ENCODE data around the gene ITGB5.
"Not testable (repeated sequence)": the region's sequence is repeated elsewhere in the genome, so short reads cannot be mapped to it uniquely, and the experiment has no call there.

ITGB5 gene

DNA sequence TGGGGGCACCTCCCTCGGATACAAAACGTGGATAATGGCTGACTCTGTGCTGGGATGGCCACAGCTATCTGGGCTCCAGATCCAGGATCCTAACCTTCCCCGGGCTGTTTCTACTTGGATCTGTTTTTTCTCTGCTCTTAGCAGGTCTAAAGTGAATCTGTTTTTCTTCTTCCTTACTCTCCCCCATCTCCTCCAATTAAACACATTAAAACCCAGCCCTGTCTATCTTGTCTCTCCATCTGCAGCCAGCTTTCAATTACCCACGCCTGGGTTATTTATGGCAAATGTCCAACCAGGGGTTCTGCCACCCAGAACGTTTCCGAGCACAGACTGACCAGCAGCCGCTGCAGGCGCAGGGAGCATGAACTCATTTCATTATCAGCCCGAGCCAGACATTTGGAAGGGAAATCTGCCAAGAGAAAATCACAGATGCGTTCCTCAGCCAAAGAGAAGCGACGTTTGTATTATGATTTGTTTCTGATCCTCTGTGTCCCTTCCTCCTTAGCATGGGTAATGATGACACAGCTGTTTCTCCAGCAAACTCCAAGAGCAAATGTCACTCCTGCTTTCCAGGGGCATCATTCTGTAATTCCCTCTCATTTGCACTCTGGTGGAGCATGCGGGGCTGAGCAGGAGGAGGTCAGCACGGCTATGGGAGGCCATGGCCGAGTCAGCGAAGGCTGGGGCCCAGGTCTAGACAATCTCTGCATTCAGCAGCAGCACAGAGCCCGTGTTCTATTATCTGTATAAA is 114.9 kb downstream of the ITGB5 start:
- no peak for DNase-seq (ENCODE audit: low read depth in 3 of 3)

DNA sequence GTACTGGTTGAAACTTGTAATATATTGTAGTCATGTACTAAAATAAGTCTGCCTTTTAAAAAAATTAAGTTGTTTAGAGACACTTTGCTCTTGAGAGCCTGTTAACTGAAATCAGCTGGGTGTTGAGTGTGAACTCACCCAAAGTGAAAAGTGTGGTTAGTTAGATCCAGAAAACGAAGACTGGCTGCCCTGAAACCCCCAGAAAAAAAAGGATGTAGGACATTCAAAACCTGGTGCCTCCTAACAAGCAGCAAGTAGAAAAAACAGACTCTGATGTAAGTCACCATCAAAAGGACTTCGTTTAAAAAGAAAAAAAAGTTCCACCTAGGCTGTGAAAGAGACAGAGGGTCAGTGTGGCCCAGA is 116.1 kb downstream of the ITGB5 start:
- no peak for DNase-seq (ENCODE audit: low read depth in 3 of 3)

GRCh38 chr3:124770336-124771082 is 116.7 kb downstream of the ITGB5 start:
- no peak for DNase-seq (ENCODE audit: low read depth in 3 of 3)

GRCh38 chr3:124769462-124769861 is 117.7 kb downstream of the ITGB5 start:
- no peak for DNase-seq (ENCODE audit: low read depth in 3 of 3)

DNA sequence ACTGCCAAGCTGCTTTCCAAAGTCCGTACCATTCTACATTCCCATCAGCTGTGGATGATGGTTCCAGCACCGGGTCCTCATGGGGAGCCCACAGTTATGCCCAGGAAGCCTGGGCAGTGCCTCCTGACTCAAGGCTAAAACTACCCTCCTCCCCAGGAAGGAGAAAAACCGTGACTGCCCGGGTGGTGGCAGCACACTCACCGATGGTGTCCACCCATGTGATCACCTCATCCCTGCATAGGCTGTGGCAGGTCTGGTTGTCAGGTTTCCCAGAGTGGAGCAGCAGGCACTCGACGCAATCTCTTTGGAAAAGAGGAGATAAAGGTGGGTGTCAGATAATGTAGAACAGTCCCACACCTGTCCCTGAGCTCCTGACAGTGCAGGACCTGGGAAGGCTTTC is 118.4 kb downstream of the ITGB5 start:
- no peak for DNase-seq (ENCODE audit: low read depth in 3 of 3)

GRCh38 chr3:124767691-124768090 is 119.5 kb downstream of the ITGB5 start:
- no peak for DNase-seq (ENCODE audit: low read depth in 3 of 3)

DNA sequence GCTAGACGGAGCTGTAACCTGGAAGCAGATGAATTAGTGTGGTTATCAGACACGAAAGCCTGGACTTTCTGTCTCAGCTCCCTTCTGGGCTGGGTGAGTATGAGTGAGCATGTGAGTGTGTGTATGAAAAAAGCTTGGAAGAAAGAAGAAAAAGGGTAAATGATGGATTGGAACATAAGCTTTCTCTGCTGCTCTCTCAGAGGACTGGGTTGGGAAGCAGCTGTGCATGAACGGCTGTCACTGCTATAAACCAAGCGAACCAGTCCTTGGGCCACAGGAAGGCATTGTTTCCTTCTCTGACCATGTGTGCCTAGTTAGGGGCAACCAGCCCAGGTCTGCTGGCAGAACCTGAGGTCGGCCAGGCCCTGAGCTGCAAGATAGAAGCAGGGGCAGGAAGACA is 119.9 kb downstream of the ITGB5 start:
- DNase-seq (ENCODE audit: low read depth in 3 of 3): no peak

DNA sequence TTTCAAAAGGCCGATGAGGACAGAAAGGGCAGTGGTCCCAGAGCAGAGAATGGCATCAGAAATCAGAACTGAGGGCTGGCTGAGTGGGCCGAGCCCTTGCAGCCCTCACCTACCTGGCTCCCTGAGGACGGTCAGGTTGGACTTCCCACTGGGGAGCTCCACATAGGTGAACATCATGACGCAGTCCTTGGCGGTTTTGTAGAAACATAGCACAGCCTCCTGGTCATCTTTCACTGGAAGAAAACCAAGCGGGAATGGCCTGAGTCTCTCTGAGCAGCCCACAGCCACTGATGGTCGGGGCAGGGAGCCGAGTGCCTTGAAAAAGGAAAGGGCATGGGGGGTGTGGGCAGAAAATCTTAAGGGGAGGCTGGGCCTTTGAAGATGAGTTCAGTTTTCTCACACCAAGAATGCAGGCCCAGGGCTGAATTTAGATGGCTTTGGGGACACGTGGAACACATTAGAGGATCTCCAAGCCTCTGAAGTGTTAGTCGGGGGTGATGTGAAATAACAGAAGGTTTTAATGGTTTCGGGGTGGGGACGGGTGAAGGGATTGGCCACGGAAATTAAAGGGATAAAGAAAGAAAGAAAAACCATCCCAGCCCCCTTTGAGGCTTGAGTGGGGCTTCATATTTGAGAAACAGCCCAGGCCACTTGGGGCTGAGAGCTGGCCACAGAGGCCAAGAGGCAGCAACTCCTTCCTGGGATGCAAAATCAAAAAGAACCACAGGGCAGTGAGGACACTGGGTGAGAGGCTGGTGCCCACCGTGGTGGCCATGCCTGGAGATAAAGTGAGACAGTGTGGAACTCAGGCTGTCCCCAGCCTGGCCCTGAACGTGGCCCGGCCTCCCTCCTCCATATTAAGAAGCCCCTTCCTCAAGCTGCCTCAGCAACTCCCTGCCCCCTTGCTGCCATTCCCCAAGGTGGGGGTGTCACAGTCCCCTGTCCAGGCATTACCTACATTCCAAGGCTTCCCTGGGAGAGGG is 120.8 kb downstream of the ITGB5 start:
- no peak for DNase-seq (ENCODE audit: low read depth in 3 of 3)

- DNase-seq (ENCODE audit: low read depth in 3 of 3): no peak
Measured at GRCh38 chr3:124765197-124765840, 121.8 kb downstream of the ITGB5 start.

DNA sequence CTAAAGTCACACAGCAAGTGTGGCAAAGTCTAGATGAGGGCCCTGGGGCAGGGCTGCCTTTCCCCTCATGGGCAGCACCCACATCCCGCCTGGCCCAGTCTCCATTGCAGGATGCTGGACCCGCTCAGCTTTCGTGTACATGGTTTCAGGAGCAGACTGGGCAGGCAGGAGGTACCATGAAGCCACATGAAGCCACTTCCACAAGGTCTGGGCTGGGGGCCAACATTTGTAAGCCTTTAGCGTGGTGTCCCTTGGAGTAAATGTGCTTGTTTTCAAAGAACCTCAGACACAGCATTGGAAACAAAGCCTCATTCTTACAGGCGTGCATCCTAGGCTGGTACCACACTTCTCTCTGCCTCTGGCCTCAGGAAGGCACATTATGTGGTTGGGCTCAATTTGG is 122.4 kb downstream of the ITGB5 start:
- no peak for DNase-seq (ENCODE audit: low read depth in 3 of 3)

GRCh38 chr3:124763644-124764358 is 123.4 kb downstream of the ITGB5 start:
- DNase-seq (ENCODE audit: low read depth in 3 of 3): no peak

GRCh38 chr3:124763206-124763605 is 124.0 kb downstream of the ITGB5 start:
- DNase-seq (ENCODE audit: low read depth in 3 of 3): no peak

DNA sequence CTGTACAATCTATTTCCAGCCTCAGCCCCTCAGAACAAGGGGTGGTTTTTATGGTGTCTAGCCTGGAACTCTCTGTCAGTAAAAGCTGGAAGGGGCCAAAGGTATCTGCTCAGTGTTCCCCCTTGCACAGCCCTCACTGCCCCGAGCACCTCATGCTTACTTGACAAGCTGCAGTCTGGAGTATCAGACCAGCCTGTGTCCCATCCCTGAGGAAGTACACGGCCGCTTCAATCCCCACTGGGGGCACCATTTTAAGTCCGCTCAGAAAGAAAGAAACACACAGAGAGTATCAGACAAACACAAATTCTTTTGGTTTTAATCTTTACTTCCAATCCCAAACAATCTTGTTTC is 124.5 kb downstream of the ITGB5 start:
- no peak for DNase-seq (ENCODE audit: low read depth in 3 of 3)

- no peak for DNase-seq (ENCODE audit: low read depth in 3 of 3)
Measured at GRCh38 chr3:124761935-124762660, 125.1 kb downstream of the ITGB5 start.

DNA sequence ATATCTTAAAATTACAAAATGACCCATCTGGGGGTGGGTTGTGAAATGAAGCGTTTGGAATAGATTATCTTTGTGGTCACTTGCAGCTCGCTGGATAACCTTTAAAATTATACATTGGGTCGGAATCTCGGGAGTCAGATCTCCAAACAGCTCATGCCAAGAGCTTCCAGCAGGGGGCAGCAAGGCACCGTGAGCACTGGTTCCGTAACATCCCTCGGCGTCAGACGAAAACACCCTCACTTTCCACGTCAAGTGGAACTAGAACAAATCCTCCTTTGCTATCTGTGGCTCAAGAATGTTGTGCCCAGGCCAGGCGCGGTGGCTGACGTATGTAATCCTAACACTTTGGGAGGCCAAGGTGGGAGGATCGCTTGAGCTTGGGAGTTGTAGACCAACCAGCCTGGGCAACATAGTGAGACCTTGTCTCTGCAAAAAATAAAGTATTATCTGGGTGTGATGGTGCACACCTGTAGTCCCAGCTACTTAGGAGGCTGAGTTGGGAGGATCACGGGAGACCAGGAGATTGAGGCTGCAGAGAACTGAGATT is 125.8 kb downstream of the ITGB5 start:
- peak; percentile 43 to 74 (median 58) for DNase-seq (ENCODE audit: low read depth in 3 of 3)

GRCh38 chr3:124760601-124761000 is 126.6 kb downstream of the ITGB5 start:
- no peak for DNase-seq (ENCODE audit: low read depth in 3 of 3)

DNA sequence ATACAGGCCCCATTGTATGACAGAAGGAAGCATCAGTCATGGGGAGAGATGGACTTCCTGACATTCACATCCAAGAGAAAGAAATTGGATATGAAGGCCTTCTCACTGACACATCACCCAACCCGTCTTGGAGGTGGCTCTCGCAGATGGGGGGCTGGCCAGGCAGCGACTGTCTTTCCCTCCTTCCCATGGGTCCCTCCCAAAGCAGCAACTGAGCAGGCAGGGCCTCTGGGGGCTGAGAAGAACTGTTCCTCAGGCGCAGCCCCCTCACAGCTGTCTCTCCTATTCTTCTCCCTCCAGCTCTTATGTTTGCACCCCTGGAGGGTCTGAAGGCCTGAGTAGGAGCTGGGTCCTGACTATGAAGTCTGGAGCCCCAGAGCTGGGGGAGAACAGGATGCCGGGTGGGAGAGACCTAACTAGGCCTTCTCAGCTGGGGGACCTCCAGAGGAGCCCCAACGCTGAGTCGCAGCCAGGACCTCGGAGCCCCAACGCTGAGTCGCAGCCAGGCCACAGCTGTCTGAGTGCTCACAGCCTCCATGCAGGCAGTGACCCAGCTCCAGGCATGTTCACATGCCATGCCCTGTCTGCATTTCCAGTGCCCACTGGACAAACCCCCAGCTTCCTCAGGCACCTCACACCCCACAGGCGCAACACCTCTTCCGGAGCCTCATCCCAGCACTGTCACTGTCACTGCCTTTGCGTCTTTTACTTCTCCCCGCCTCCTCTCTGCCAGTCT is 127.3 kb downstream of the ITGB5 start:
- DNase-seq (ENCODE audit: low read depth in 3 of 3): no peak

DNA sequence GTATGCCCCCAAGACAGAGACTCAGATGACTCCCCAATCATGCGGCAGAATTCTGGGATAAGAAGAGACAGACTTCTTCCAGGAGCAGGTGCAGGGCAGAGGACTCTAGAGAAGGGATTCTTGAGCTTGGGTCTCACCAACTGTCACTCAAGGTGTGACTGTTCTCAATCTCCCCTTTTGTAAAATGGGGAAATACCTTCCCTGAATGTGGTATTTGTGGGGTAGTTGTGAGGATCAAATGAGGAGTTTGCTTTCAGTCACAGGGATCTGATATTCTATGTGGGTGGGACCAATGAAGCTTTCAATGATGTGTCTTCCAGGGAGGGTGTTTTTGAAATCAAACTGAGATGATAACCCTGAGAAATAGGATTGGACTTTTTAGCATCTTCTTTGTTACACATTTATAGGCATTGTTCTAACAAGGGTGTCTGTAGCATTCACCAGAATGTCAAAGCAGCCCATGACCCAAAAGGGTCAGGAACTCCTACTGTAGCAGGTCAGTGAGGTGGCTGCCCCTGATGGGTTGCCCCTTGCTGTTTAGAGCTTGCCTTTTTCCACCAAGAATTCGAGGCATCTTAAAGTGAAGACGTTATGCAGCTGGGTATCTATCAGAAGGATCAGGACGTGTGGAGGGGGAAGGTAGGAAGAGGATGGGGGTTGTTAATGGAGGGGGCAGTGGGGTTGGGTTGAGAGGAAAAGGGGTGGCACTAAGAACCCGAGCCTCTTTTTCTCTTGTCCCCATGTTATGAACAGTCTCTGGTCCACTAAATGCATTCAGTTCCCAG is 128.1 kb downstream of the ITGB5 start:
- DNase-seq (ENCODE audit: low read depth in 3 of 3): no peak

GRCh38 chr3:124757926-124758325 is 129.2 kb downstream of the ITGB5 start:
- not testable (repeated sequence) for DNase-seq (ENCODE audit: low read depth in 3 of 3)

All from stimulated activated CD4-positive, alpha-beta T cell treated with anti-CD3 and anti-CD28 coated beads, TNF-alpha, amount 100 ng/mL, for 48 hours (primary cell).